GM10266 (cell line): Measurements from ENCODE around the gene IGF2.

ENCODE experiments used
- DNase-seq: peaks from one replicate; pipeline ENCODE4 v3.0.0; 2012; ENCODE audit errors: extremely low spot score
- CTCF ChIP-seq: IDR thresholded peaks from 2 replicates; pipeline ENCODE4 v1.5.1; 2012; ENCODE audit warnings: mild to moderate bottlenecking, low read depth; ENCODE audit not compliant: control insufficient read depth, insufficient read depth; ENCODE audit errors: missing control alignments

IGF2 gene

GRCh38 chr11:2096919-2097301 lies 42.3 kb downstream of the IGF2 start:
- DNase-seq, result no peak
- no peak for TF ChIP-seq CTCF

GRCh38 chr11:2096011-2096918 lies 42.9 kb downstream of the IGF2 start:
- DNase-seq, result no peak
- TF ChIP-seq CTCF, result no peak

GRCh38 chr11:2095542-2095941 lies 43.6 kb downstream of the IGF2 start:
- no peak for TF ChIP-seq CTCF
- DNase-seq, result no peak

GRCh38 chr11:2095198-2095520 lies 44.0 kb downstream of the IGF2 start:
- no peak for DNase-seq
- no peak for TF ChIP-seq CTCF

GRCh38 chr11:2094354-2095197 lies 44.6 kb downstream of the IGF2 start:
- TF ChIP-seq CTCF, result no peak
- no peak for DNase-seq

- DNase-seq, result no peak
- no peak for TF ChIP-seq CTCF
These were observed 45.4 kb downstream of the IGF2 start for GRCh38 chr11:2093575-2094353.
